ENCODE data around the gene EXOSC3.

DNA sequence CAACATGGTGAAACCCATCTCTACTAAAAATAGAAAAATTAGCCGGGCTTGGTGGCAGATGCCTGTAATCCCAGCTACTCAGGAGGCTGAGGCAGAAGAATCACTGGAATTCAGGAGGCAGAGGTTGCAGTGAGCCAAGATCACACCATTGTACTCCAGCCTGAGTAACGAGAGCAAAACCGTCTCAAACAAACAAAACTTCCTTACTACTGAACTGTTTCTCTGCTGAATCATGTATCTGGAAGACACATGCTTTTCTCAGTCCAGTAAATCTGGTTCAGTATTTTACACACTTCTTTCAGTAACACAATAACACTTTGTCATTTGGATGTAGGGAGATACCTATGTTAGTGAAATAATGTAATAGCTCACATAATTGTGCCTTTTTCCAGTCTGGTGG, 23.4 kb downstream of the EXOSC3 start:
- no peak for TF ChIP-seq ZNF678 (CRISPR knock-in tag; IDR thresholded peaks at IDR 0.05)
- TF ChIP-seq EED (CRISPR knock-in tag; IDR thresholded peaks at IDR 0.05): no peak
- TF ChIP-seq JUN (CRISPR knock-in tag; IDR thresholded peaks at IDR 0.05): no peak
